ENCODE results near the gene AAK1.

- no peak for TF ChIP-seq CTCF (IDR thresholded peaks at IDR 0.05)
- no peak for TF ChIP-seq POLR2A (IDR thresholded peaks at IDR 0.05)
Observed at GRCh38 chr2:69477627-69478026, 165.9 kb downstream of the AAK1 start.

Measured in esophagus squamous epithelium (tissue), 4 donors.